ENCODE data around the gene GFRA1.

Gene GFRA1

DNA sequence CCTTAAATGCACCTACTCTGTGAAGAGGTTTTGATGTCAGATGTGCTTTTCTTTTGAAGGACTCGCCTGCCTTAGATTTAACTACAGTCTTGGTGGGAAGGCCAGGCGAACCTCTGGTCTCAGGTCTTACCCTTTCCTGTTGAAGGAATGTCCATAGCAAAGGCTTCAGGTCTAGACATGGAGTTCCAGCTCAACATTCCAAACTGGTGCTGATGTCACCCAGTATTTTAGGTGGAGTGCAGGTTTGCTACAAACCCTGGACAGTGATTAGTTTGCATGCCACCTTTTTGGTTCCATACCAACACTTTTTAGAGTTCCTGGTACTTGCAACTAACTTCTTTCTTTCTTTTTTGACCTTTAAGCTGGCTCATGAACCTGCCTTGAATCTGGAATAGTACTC lies 258.7 kb downstream of the GFRA1 start:
- Histone ChIP-seq H3K79me2 (no peaks in the 10 kb centered on the region), H3K4me2 (ENCODE audit: low read length) (no peak overlapping the region), H2AFZ (no peak overlapping the region), H3K4me1 (no peaks in the 10 kb centered on the region), H3K27me3 (ENCODE audit: control insufficient read depth, insufficient read depth, low read length) (no peaks in the 10 kb centered on the region), H3K27ac (no peak overlapping the region), H3K9ac (no peak overlapping the region), H3K4me3 (ENCODE audit: low read depth, low read length) (no peak overlapping the region), H3K9me3 (ENCODE audit: control insufficient read depth, low read length) (no peaks in the 10 kb centered on the region), H3K36me3 (ENCODE audit: control insufficient read depth, insufficient read depth, low read length) (no peaks in the 10 kb centered on the region)
- TF ChIP-seq, protein P1, sequence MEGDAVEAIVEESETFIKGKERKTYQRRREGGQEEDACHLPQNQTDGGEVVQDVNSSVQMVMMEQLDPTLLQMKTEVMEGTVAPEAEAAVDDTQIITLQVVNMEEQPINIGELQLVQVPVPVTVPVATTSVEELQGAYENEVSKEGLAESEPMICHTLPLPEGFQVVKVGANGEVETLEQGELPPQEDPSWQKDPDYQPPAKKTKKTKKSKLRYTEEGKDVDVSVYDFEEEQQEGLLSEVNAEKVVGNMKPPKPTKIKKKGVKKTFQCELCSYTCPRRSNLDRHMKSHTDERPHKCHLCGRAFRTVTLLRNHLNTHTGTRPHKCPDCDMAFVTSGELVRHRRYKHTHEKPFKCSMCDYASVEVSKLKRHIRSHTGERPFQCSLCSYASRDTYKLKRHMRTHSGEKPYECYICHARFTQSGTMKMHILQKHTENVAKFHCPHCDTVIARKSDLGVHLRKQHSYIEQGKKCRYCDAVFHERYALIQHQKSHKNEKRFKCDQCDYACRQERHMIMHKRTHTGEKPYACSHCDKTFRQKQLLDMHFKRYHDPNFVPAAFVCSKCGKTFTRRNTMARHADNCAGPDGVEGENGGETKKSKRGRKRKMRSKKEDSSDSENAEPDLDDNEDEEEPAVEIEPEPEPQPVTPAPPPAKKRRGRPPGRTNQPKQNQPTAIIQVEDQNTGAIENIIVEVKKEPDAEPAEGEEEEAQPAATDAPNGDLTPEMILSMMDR (IDR thresholded peaks at IDR 0.05): no peak

DNA sequence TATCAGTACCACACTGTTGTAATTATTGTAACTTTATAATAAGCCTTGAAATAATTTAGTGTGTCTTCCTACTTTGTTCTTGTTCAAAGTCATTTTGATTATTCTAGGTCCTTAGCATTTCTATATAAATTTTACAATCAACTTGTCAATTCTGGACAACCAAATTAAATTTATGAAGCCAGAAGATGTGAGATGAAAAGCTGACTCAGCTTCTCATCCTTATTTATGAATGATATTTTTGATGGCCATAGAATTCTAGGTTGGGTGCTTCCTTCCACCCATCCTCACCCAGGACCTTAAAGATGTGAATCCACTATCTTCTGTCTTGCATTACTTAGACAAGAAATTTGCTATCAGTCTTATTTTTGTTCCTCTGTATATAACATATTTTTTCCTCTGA lies 261.1 kb downstream of the GFRA1 start:
- no peak overlapping the region for H3K27ac ChIP-seq
- no peak overlapping the region for H3K9ac ChIP-seq
- no peaks in the 10 kb centered on the region for H3K27me3 ChIP-seq (ENCODE audit: control insufficient read depth, insufficient read depth, low read length)
- no peak overlapping the region for H3K4me3 ChIP-seq (ENCODE audit: low read depth, low read length)
- H3K36me3 ChIP-seq (ENCODE audit: control insufficient read depth, insufficient read depth, low read length): no peaks in the 10 kb centered on the region
- no peaks in the 10 kb centered on the region for H3K4me1 ChIP-seq
- no peak overlapping the region for H3K4me2 ChIP-seq (ENCODE audit: low read length)
- no peaks in the 10 kb centered on the region for H3K9me3 ChIP-seq (ENCODE audit: control insufficient read depth, low read length)
- H2AFZ ChIP-seq: no peak overlapping the region
- TF ChIP-seq, protein P1 (IDR thresholded peaks at IDR 0.05): no peak
- H3K79me2 ChIP-seq: no peaks in the 10 kb centered on the region

DNA sequence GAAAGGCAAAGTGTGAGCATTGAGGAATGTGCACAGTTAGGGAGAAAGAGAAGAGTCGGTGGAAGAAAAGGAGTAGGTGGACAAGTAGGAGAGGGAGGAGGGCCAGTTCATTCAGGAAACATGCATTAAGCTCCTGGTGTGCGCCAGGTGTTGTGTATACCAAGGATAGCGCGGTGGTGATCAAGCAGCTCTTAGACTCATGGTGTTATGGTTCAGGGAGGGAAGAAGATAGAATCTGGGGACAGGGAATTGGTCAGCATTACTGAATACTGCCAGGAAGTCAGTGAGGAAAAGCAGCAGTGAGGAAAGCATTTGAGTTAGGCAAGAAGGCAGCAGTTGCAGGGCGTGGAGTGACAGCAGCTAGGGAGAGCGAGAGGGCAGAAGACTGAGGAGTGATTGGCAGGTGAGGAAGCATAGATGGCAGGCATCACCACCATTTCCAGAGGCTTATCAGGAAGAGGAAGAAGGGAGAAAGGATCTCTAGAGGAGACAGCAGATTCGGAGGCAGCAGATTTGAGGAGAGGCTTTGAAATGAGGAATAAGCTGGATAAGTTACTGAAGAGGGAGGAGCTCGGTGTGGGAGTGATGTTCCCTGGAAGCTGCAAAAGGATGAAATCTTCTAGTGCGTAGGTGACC lies 265.6 kb downstream of the GFRA1 start:
- no peak overlapping the region for H3K4me3 ChIP-seq (ENCODE audit: low read depth, low read length)
- H3K4me1 ChIP-seq: peaks cover 3% of the 10 kb centered on the region
- H3K4me2 ChIP-seq (ENCODE audit: low read length): no peak overlapping the region
- H3K36me3 ChIP-seq (ENCODE audit: control insufficient read depth, insufficient read depth, low read length): no peaks in the 10 kb centered on the region
- TF ChIP-seq, protein P1 (IDR thresholded peaks at IDR 0.05): no peak
- H3K9ac ChIP-seq: no peak overlapping the region
- no peaks in the 10 kb centered on the region for H3K79me2 ChIP-seq
- no peaks in the 10 kb centered on the region for H3K27me3 ChIP-seq (ENCODE audit: control insufficient read depth, insufficient read depth, low read length)
- H3K9me3 ChIP-seq (ENCODE audit: control insufficient read depth, low read length): no peaks in the 10 kb centered on the region
- no peak overlapping the region for H3K27ac ChIP-seq
- H2AFZ ChIP-seq: no peak overlapping the region
